Measurements from ENCODE around the gene TPT1.
"Not testable (repeated sequence)": the region's sequence is repeated elsewhere in the genome, so short reads cannot be mapped to it uniquely, and the experiment has no call there.

TPT1 gene

GRCh38 chr13:45367358-45367757 lies 26.4 kb upstream of the TPT1 start:
- DNase-seq (ENCODE audit: low read depth) = peak; percentile 93

- DNase-seq (ENCODE audit: low read depth) = no peak
These were observed 24.5 kb upstream of the TPT1 start for GRCh38 chr13:45365558-45365885.

- DNase-seq (ENCODE audit: low read depth) = no peak
These were observed 24.0 kb upstream of the TPT1 start for GRCh38 chr13:45364876-45365557.

GRCh38 chr13:45362939-45363338 lies 22.0 kb upstream of the TPT1 start:
- no peak for DNase-seq (ENCODE audit: low read depth)

- DNase-seq (ENCODE audit: low read depth) = no peak
These were observed 20.7 kb upstream of the TPT1 start for GRCh38 chr13:45361596-45362206.

GRCh38 chr13:45356966-45357672 lies 16.1 kb upstream of the TPT1 start:
- DNase-seq (ENCODE audit: low read depth) = no peak

- no peak for DNase-seq (ENCODE audit: low read depth)
These were observed 12.9 kb upstream of the TPT1 start for GRCh38 chr13:45353895-45354294.

GRCh38 chr13:45352031-45352430 lies 11.0 kb upstream of the TPT1 start:
- DNase-seq (ENCODE audit: low read depth) = no peak

- no peak for DNase-seq (ENCODE audit: low read depth)
These were observed 9.2 kb upstream of the TPT1 start for GRCh38 chr13:45350152-45350551.

GRCh38 chr13:45349438-45349837 lies 8.5 kb upstream of the TPT1 start:
- no peak for DNase-seq (ENCODE audit: low read depth)

- DNase-seq (ENCODE audit: low read depth) = not testable (repeated sequence)
These were observed 3.1 kb upstream of the TPT1 start for GRCh38 chr13:45344064-45344463.

- not testable (repeated sequence) for DNase-seq (ENCODE audit: low read depth)
These were observed 2.1 kb upstream of the TPT1 start for GRCh38 chr13:45343102-45343501.

- not testable (repeated sequence) for DNase-seq (ENCODE audit: low read depth)
These were observed 1.7 kb upstream of the TPT1 start for GRCh38 chr13:45342668-45343067.

- no peak for DNase-seq (ENCODE audit: low read depth)
These were observed 967 bp upstream of the TPT1 start for GRCh38 chr13:45341799-45342500.

GRCh38 chr13:45340422-45341033 lies 455 bp downstream of the TPT1 start:
- DNase-seq (ENCODE audit: low read depth) = peak; percentile 82

- peak; percentile 18 for DNase-seq (ENCODE audit: low read depth)
These were observed 1.1 kb downstream of the TPT1 start for GRCh38 chr13:45339867-45340266.

- DNase-seq (ENCODE audit: low read depth) = no peak
These were observed 1.6 kb downstream of the TPT1 start for GRCh38 chr13:45339399-45339798.

GRCh38 chr13:45337803-45338202 lies 3.2 kb downstream of the TPT1 start:
- DNase-seq (ENCODE audit: low read depth) = no peak

- no peak for DNase-seq (ENCODE audit: low read depth)
These were observed 3.6 kb downstream of the TPT1 start for GRCh38 chr13:45337395-45337794.

GRCh38 chr13:45336025-45336800 lies 4.8 kb downstream of the TPT1 start:
- no peak for DNase-seq (ENCODE audit: low read depth)

- DNase-seq (ENCODE audit: low read depth) = no peak
These were observed 5.5 kb downstream of the TPT1 start for GRCh38 chr13:45335397-45336024.

Measured in stimulated activated CD4-positive, alpha-beta T cell treated with anti-CD3 and anti-CD28 coated beads, Interleukin-2, amount 100 ng/mL, for 4 hours (primary cell).